Loucy (cell line): ENCODE results near the gene BEGAIN.

ENCODE experiments used
- H2AFZ ChIP-seq: fragments of 200-600 bp; sonication (generic); 2 replicates; pipeline ENCODE4 v1.6.0; 2016; ENCODE audit warnings: antibody characterized with exemption, mild to moderate bottlenecking, low read length, moderate library complexity
- H3F3A ChIP-seq: fragments of 200-600 bp; 2 replicates; pipeline ENCODE4 v1.6.0; 2016; ENCODE audit warnings: antibody characterized with exemption, low read depth, mild to moderate bottlenecking
- H3K27me3 ChIP-seq: fragments of 200-600 bp; sonication (generic); 2 replicates; pipeline ENCODE4 v1.6.1; 2014; ENCODE audit warnings: low read length, mild to moderate bottlenecking; ENCODE audit not compliant: insufficient read depth, poor library complexity, severe bottlenecking
- H3K36me3 ChIP-seq: fragments of 200-600 bp; sonication (generic); 2 replicates; pipeline ENCODE4 v1.6.1; 2016; ENCODE audit warnings: low read length; ENCODE audit not compliant: insufficient read depth
- H3K4me1 ChIP-seq: fragments of 200-600 bp; sonication (generic); 2 replicates; pipeline ENCODE4 v1.5.1; 2014; ENCODE audit warnings: low read length, mild to moderate bottlenecking; ENCODE audit not compliant: insufficient read depth, poor library complexity, severe bottlenecking
- H3K4me2 ChIP-seq: fragments of 200-600 bp; sonication (generic); 2 replicates; pipeline ENCODE4 v1.6.0; 2014; ENCODE audit warnings: antibody characterized with exemption, low read length, low read depth, mild to moderate bottlenecking; ENCODE audit not compliant: poor library complexity, severe bottlenecking
- H3K4me3 ChIP-seq: fragments of 200-600 bp; sonication (generic); 2 replicates; pipeline ENCODE4 v1.5.1; 2014; ENCODE audit warnings: low read length, mild to moderate bottlenecking, mixed read lengths; ENCODE audit not compliant: poor library complexity, severe bottlenecking
- H3K79me2 ChIP-seq: fragments of 200-600 bp; sonication (generic); 2 replicates; pipeline ENCODE4 v1.6.1; 2014; ENCODE audit warnings: low read length; ENCODE audit not compliant: insufficient read depth
- H3K9ac ChIP-seq: fragments of 200-600 bp; sonication (generic); 2 replicates; pipeline ENCODE4 v1.6.0; 2014; ENCODE audit warnings: mild to moderate bottlenecking, low read depth, low read length, moderate library complexity; ENCODE audit not compliant: poor library complexity, severe bottlenecking
- H3K9me2 ChIP-seq: fragments of 200-600 bp; sonication (generic); replicated peaks from 2 replicates; pipeline ENCODE4 v1.6.1; 2016; ENCODE audit warnings: low read depth, low read length, mixed read lengths
- H3K9me3 ChIP-seq: fragments of 200-600 bp; sonication (generic); 2 replicates; pipeline ENCODE4 v1.6.1; 2014; ENCODE audit warnings: mild to moderate bottlenecking, antibody characterized with exemption, low read length, low read depth; ENCODE audit not compliant: insufficient read depth
- H4K20me1 ChIP-seq: fragments of 200-600 bp; sonication (generic); 2 replicates; pipeline ENCODE4 v1.6.0; 2014; ENCODE audit warnings: antibody characterized with exemption, low read length, mild to moderate bottlenecking; ENCODE audit not compliant: insufficient read depth, poor library complexity, severe bottlenecking
- EZH2phosphoT487 ChIP-seq: fragments of 200-600 bp; IDR thresholded peaks from 2 replicates; pipeline ENCODE4 v1.6.1; 2018; ENCODE audit warnings: antibody characterized with exemption, mild to moderate bottlenecking, moderate library complexity, borderline replicate concordance
- TF ChIP-seq, protein P1 (sequence below): fragments of 200-600 bp; sonication (generic); conservative IDR thresholded peaks from 2 replicates; pipeline ENCODE4 v1.5.1; 2014; ENCODE audit warnings: mild to moderate bottlenecking, antibody characterized with exemption, low read length

Gene BEGAIN

DNA sequence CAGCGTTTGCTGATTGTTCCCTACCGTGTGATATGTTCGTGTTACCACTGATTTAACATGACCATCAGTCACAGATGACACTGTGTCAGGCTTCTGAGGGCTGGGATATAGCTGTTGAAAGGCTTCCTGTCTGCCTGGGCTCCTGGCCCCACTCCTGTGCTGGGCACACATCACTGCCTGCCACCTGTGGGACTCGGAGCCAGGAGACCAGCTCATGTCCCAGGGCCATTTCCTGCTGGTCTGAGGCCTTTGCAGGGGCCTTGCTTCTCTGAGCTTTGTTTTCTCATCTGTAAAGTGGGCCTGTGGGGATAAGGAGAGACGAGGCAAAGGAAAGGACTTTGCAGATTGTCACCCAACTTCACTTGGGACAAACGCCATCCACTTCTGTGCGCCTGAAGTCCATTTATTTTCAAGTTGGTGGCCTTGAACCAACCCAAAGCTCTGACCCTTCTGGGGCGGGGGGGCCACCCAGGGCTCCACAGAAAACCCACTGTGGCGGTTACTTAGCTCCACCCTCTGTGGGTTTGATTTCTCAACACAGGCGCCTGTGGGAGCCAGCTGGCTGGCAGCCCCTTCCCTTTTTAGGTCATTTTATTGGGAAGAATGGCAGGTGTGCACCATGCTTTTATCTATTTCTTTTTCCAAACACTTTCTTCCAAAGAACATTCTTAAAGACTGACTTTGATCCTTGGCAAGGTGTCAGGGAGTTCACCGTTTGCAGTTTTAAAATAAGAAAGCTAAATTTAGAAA is 54.1 kb downstream of the BEGAIN start:
- H3K79me2 ChIP-seq = no peaks in the 10 kb centered on the region
- H3K36me3 ChIP-seq = no peaks in the 10 kb centered on the region
- peak overlapping the region; percentile 48 for H3K9ac ChIP-seq
- H3K9me3 ChIP-seq = no peaks in the 10 kb centered on the region
- no peaks in the 10 kb centered on the region for H4K20me1 ChIP-seq
- peaks cover 43% of the 10 kb centered on the region for H3K4me1 ChIP-seq
- peak overlapping the region; percentile 21 for H3K4me2 ChIP-seq
- H3K9me2 ChIP-seq = no peaks in the 10 kb centered on the region
- no peak overlapping the region for H3K4me3 ChIP-seq
- no peaks in the 10 kb centered on the region for H3F3A ChIP-seq
- H2AFZ ChIP-seq = no peak overlapping the region
- no peaks in the 10 kb centered on the region for H3K27me3 ChIP-seq
- no peak for TF ChIP-seq EZH2phosphoT487
- TF ChIP-seq, protein P1, sequence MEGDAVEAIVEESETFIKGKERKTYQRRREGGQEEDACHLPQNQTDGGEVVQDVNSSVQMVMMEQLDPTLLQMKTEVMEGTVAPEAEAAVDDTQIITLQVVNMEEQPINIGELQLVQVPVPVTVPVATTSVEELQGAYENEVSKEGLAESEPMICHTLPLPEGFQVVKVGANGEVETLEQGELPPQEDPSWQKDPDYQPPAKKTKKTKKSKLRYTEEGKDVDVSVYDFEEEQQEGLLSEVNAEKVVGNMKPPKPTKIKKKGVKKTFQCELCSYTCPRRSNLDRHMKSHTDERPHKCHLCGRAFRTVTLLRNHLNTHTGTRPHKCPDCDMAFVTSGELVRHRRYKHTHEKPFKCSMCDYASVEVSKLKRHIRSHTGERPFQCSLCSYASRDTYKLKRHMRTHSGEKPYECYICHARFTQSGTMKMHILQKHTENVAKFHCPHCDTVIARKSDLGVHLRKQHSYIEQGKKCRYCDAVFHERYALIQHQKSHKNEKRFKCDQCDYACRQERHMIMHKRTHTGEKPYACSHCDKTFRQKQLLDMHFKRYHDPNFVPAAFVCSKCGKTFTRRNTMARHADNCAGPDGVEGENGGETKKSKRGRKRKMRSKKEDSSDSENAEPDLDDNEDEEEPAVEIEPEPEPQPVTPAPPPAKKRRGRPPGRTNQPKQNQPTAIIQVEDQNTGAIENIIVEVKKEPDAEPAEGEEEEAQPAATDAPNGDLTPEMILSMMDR = no peak

DNA sequence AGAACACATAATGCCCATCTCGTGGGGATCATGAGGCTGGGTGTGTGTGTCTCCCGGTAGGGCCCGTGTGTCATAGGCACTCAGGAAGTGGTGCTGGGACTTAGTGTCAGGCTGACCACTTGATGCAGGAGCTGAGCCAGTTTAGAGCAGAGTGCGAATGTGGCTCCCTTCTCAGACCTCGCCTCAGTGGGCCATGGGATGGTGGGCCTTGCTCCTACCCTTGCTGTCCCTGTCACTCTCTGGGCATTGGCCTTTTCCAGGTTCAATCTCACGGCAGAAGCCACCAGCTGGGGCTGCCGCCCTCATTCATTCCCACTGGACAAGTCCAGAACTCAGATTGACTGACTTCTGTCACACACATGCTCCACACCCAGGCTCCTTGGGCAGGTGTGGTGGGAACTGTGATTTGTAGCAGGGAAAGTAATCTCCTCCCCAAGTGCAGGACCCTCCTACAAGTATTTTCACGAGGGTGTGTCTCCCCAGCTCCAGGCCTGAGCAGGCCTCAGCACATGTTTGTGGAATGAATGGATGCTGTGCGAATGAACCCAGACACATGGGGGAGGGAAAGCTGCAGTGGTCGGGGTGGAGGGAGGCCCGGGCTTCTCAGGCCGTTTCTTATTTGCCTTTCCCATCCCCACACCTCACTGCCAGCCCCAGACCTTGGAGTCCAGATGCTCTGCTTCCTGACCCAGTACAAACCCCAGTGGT is 54.9 kb downstream of the BEGAIN start:
- H3K4me2 ChIP-seq = peak overlapping the region; percentile 21

DNA sequence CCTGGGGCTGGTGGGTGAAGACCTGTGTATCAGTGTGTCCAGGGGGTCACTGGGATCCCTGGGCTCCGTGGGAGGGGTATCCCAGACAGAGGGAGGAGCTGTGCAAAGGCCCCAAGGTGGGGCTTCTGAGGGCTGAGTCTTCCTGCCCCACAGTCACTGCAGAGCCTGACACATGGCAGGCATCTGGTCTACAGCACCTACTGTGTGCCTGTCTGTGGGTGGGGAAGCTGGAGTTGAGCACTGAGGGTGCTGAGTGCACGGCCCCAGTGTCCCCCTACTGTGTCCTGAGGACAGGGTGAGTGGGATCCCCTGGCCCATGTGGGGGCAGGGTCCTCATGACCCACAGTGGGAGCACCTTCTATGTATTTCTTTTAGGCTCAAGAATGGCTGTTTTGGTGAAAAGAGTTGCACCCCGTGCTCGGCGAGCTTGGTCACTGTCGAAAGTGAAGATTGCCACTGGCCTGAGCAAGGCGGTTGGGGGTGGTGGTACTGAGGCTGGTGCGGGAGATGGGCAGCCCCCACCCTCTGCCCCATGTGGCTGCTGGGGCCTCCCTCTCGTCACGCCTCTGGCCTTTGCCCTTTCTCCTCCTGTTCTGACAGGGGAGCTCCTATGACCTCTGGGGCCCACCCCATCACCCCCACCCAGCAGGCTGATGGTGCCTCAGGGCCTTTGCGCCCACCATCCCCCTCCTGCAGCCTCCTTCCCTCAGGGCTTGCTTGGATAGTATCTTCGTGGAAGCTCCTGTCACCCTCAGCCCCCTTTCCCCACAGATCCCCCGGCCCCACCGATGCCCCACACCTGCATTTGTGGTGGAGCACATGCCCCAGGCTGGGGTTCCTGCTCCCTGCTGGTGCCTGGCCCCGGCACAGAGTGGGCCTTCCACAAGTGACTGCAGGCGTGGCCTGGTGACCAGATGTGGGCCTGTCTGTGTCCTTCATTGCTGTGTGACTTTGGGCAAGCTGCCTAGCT is 55.8 kb downstream of the BEGAIN start:
- no peaks in the 10 kb centered on the region for H3K79me2 ChIP-seq
- no peaks in the 10 kb centered on the region for H3K27me3 ChIP-seq
- H3F3A ChIP-seq = no peaks in the 10 kb centered on the region
- H3K9me3 ChIP-seq = no peaks in the 10 kb centered on the region
- H2AFZ ChIP-seq = no peak overlapping the region
- no peak overlapping the region for H3K4me2 ChIP-seq
- H3K4me1 ChIP-seq = peaks cover 43% of the 10 kb centered on the region
- peaks cover 8% of the 10 kb centered on the region; the same call in 1 of the 2 replicates for H3K36me3 ChIP-seq
- no peak overlapping the region for H3K9ac ChIP-seq
- TF ChIP-seq, protein P1 = no peak
- TF ChIP-seq EZH2phosphoT487 = no peak
- no peaks in the 10 kb centered on the region for H4K20me1 ChIP-seq
- H3K4me3 ChIP-seq = no peak overlapping the region
- H3K9me2 ChIP-seq = no peaks in the 10 kb centered on the region

More for the DNA sequence above, 54.9 kb downstream of the BEGAIN start:
- Histone ChIP-seq H3K27me3 (no peaks in the 10 kb centered on the region), H2AFZ (no peak overlapping the region), H3K79me2 (no peaks in the 10 kb centered on the region), H4K20me1 (no peaks in the 10 kb centered on the region), H3K4me3 (no peak overlapping the region), H3K9me2 (no peaks in the 10 kb centered on the region), H3F3A (no peaks in the 10 kb centered on the region), H3K9me3 (no peaks in the 10 kb centered on the region), H3K9ac (no peak overlapping the region), H3K4me1 (peaks cover 43% of the 10 kb centered on the region), H3K36me3 (peaks cover under 1% of the 10 kb centered on the region; the same call in 1 of the 2 replicates)
- TF ChIP-seq, protein P1 = no peak
- no peak for TF ChIP-seq EZH2phosphoT487
